Mucosa of descending colon (tissue), 3 donors: ENCODE results near the gene SLC12A4. TPM values are rescaled to one million over a fixed set of nuclear protein-coding genes. Genes with fewer than 3 reads are reported as not detected.

Experiments used
- ATAC-seq: fragments of 200-7000 bp; cut with Tn5 transposase; one replicate; pipeline ENCODE4 v1.9.1; 2020; ENCODE audit warnings: mild to moderate bottlenecking, moderate library complexity
- DNase-seq, 3 donors: peaks; one replicate each; pipeline ENCODE4 v3.0.0-alpha.2; 2020
- H3K36me3 ChIP-seq: fragments of 200-600 bp; one replicate; pipeline ENCODE4 v1.8.0; 2021; ENCODE audit warnings: low read depth, mild to moderate bottlenecking
- H3K4me1 ChIP-seq: fragments of 200-600 bp; one replicate; pipeline ENCODE4 v1.8.0; 2021; ENCODE audit warnings: low read depth, mild to moderate bottlenecking
- H3K4me3 ChIP-seq: fragments of 200-600 bp; one replicate; pipeline ENCODE4 v1.8.0; 2021; ENCODE audit warnings: mild to moderate bottlenecking
- H3K9me3 ChIP-seq: fragments of 200-600 bp; one replicate; pipeline ENCODE4 v1.8.0; 2021; ENCODE audit warnings: mild to moderate bottlenecking
- intact Hi-C, 2 donors: fragments of 100-400 bp; cut with DNase I in 1 of 2; cut with micrococcal nuclease in 1 of 2; formaldehyde crosslinking; loops; one replicate each; pipeline versions ENCODE4 v1.11.0 to v1.11.1; 2022; cut with DNase I, micrococcal nuclease
- total RNA-seq, 3 donors: library from RNA; stranded (reverse); fragmentation: NEBNext Ultra II Directional in 2 of 3; extraction: Animal tissue kit (Norgen Biotek cat#: 25700) in 2 of 3; gene quantifications; one replicate each; pipeline versions ENCODE4 v1.2.1 to v1.2.4, GENCODE V29; 2021 to 2023
- TF ChIP-seq, protein P1 (sequence below): fragments of 200-600 bp; IDR thresholded peaks from one replicate; pipeline ENCODE4 v1.8.0; 2022; ENCODE audit warnings: antibody characterized with exemption, mild to moderate bottlenecking
- donor health status: DM: no; HTN: no; CAD: no; lungs with moderate emphysema.
- donor health status: DM: no; HTN: no; CAD: no.
- donor health status: DM: no; HTN: yes; CAD: no.

SLC12A4 gene
- total RNA-seq, 3 donors from 2014 or later: 4.0 to 68.5 (median 22.2) TPM

DNA sequence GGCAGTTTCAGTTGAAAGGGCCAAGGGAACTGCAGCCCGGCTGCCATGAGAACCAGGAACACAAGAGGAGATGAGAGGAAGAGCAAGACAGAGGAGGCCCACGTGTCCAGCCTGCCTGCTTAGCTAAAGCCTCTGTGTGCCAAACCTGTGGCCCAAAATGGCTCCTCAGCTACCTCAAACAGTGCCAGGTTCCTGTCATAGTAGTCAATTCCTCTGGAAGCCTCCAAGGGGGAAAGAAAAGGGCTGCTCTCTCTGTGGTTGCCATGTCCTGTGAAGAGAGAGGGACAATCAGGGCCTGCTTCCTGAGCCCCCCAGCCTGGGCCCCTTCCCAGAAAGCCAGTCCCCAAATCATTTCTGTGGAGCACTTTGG is 5.2 kb downstream of the SLC12A4 start:
- H3K36me3 ChIP-seq: no peaks in the 10 kb centered on the region
- H3K4me1 ChIP-seq: peaks cover 27% of the 10 kb centered on the region
- DNase-seq: no peak

DNA sequence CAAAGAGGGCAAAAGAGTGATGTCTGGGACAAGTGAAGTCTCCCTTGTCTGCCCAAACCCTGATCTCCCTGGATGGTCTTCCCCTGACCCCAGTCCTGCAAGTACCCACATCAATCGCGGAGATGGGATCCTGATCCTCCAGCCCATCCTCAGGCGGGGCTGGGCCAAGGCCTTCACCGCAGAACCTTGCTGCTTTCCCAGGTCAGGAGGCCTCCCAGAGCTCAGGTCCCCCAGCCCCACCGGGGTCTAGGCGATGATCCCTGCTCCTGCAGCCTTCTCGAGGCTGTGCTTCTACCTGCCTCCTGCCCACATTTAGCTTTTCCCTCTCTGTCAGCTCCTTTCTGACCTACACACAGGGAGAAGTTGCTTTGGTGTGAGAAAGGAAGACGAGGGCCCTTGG is 6.3 kb downstream of the SLC12A4 start:
- TF ChIP-seq, protein P1, sequence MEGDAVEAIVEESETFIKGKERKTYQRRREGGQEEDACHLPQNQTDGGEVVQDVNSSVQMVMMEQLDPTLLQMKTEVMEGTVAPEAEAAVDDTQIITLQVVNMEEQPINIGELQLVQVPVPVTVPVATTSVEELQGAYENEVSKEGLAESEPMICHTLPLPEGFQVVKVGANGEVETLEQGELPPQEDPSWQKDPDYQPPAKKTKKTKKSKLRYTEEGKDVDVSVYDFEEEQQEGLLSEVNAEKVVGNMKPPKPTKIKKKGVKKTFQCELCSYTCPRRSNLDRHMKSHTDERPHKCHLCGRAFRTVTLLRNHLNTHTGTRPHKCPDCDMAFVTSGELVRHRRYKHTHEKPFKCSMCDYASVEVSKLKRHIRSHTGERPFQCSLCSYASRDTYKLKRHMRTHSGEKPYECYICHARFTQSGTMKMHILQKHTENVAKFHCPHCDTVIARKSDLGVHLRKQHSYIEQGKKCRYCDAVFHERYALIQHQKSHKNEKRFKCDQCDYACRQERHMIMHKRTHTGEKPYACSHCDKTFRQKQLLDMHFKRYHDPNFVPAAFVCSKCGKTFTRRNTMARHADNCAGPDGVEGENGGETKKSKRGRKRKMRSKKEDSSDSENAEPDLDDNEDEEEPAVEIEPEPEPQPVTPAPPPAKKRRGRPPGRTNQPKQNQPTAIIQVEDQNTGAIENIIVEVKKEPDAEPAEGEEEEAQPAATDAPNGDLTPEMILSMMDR: no peak
- ATAC-seq: no peak
- intact Hi-C loops: no loop called here
- H3K4me3 ChIP-seq: no peak overlapping the region
- no peak for DNase-seq
- H3K9me3 ChIP-seq: no peaks in the 10 kb centered on the region
- no peaks in the 10 kb centered on the region for H3K36me3 ChIP-seq
- peaks cover 22% of the 10 kb centered on the region for H3K4me1 ChIP-seq

More for the DNA sequence above, 5.2 kb downstream of the SLC12A4 start:
- no peak for ATAC-seq
- Histone ChIP-seq H3K4me3 (no peak overlapping the region), H3K9me3 (no peaks in the 10 kb centered on the region)
- TF ChIP-seq, protein P1: no peak
- intact Hi-C loops: no loop called here

DNA sequence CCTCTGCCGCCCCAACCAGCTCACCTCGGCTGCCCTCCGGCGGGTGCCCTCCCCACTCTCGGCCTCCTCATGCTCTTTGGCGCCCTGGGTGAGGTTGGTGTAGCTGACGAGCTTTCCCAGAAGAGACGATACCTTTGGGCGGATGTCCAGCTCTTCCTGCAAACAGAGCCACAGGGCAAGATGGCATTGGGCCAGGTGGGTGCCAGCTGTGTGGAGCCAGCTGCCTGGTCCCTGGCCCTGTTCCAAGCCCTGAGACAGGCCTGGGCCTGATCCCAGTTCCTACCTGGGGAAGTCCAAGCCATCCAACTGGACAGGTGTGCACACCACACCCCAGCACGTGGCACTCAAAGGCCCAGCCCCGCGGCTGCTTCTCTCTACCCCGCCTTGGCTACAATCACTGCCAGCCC is 6.9 kb downstream of the SLC12A4 start:
- H3K9me3 ChIP-seq: no peaks in the 10 kb centered on the region
- DNase-seq (peak; percentile 89 to 94 (median 92)), ATAC-seq (peak; percentile 92)
- no peak overlapping the region for H3K4me3 ChIP-seq
- peaks cover 19% of the 10 kb centered on the region for H3K4me1 ChIP-seq
- H3K36me3 ChIP-seq: no peaks in the 10 kb centered on the region
- intact Hi-C loops: no loop called here
- TF ChIP-seq, protein P1: no peak

DNA sequence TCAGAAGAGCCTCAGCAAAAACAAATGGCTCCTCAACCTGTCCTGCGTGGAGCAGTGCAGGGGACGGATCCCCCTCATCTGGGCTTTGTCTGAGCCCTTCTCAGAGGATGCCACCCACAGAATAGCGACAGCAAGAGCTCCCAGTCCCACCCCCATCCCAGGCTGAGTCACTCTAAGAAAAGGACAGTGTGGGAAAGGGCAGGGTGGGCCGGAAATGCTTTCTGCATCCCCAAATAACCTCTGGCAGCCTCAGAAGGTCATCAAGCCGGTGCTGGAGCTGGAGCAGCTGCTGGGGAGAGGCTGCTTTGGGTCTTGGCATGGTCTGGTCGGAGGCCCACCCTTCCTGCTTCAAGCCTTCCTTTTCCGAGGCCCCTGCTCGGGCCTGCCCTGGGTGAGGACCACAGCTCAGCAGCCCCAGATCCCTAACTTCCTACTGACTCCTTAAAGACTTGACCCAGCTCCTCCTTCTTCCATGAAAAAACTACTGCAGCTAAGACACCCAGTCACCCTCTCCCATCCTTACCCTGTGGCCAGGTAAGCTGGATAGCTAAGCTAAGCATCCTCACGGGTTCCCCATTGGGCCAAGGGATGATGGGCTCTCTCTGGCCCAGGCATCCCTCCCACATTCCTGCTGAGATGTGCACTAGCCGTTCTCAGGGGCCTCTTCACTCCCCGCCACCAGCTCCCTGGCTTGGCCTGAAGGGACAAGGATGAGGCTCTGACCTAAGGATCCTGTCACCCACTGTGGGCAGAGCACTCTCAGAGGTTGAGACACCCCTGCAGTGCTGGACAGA is 8.7 kb downstream of the SLC12A4 start:
- TF ChIP-seq, protein P1: no peak
- peak; percentile 62 for ATAC-seq
- H3K9me3 ChIP-seq: no peaks in the 10 kb centered on the region
- DNase-seq: peak in 2 of 3 donors; percentile 64 to 72
- no peaks in the 10 kb centered on the region for H3K36me3 ChIP-seq
- peaks cover 13% of the 10 kb centered on the region for H3K4me1 ChIP-seq
- intact Hi-C loops: no loop called here
- H3K4me3 ChIP-seq: no peak overlapping the region

DNA sequence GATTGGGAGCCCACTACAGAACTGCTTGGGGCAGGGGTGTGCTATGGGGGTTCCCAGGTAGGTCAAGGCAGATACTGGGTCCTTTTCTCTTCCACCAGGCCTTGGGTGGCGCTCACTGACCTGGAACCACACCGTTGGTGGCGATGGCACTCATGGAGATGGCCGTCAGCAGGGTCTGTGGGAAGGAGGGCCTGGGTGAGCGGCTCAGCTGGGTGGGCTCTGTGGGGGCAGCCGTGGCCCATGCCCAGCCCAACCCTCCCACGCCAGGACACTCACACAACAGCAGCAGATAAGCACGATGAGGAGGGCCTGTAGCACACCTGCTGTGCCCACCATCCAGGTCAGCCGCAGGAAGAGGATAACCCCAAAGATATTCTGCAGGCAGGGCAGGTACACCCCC is 10.8 kb downstream of the SLC12A4 start:
- ATAC-seq (no peak), DNase-seq (no peak)
- Histone ChIP-seq H3K4me1 (peaks cover 13% of the 10 kb centered on the region), H3K9me3 (no peaks in the 10 kb centered on the region), H3K4me3 (no peak overlapping the region), H3K36me3 (no peaks in the 10 kb centered on the region)
- intact Hi-C loops: no loop called here
- TF ChIP-seq, protein P1: no peak
